ENCODE measurements around the gene ATP10B. TPM values are rescaled to one million over a fixed set of nuclear protein-coding genes. Genes with fewer than 3 reads are reported as not detected.
A peak's percentile ranks its signal among the peaks of the same experiment; 100 is the strongest.

Gene ATP10B
- total and polyA plus RNA-seq, 10 of the 15 experiments (the other 5 are each of a cell fraction or from before 2014, with no cell fraction given) = not detected

GRCh38 chr5:160835818-160836528 lies 16.0 kb downstream of the ATP10B start:
- intact Hi-C loops (cut with micrococcal nuclease; ENCODE audit: unreplicated experiment) = no loop called here
- BruUV-seq (replicated peaks) = no TSS peak
- Histone ChIP-seq H3K27ac (ENCODE audit: control insufficient read depth, insufficient read depth) (no peak overlapping the region), H2AFZ (ENCODE audit: control insufficient read depth, low read depth, low read length) (no peak overlapping the region), H3K4me2 (ENCODE audit: control insufficient read depth, insufficient read depth) (no peak overlapping the region), H3K9ac (ENCODE audit: control insufficient read depth, insufficient read depth, low read length) (no peak overlapping the region), H3K4me1 (ENCODE audit: control insufficient read depth, insufficient read depth, low read length) (no peaks in the 10 kb centered on the region), H3K9me3 (replicated peaks; ENCODE audit: control insufficient read depth, insufficient read depth, low read length) (no peaks in the 10 kb centered on the region; the same call in 2 of the 3 replicates), H4K20me1 (ENCODE audit: control insufficient read depth, insufficient read depth) (no peaks in the 10 kb centered on the region), H3K27me3 (replicated peaks in 1 of 2; ENCODE audit: control insufficient read depth in 2 of 2, insufficient read depth in 2 of 2, low read length in 1 of 2) (no peaks in the 10 kb centered on the region), H3K4me3 (no peak overlapping the region), H3K79me2 (ENCODE audit: control insufficient read depth, insufficient read depth, low read length) (no peaks in the 10 kb centered on the region), H3K36me3 (ENCODE audit: control insufficient read depth in 2 of 2, insufficient read depth in 2 of 2, low read length in 1 of 2) (no peaks in the 10 kb centered on the region)
- ChIA-PET RAD21 (ENCODE audit: unreplicated experiment) (interaction anchor here (0.8 to 1.7 kb wide), 5 partner anchors 8 to 124 kb away, joined by 3 to 5 read pairs (median 4); no protein-coding TSS in a partner anchor), POLR2A (interaction anchor here (1.4 kb wide), 1 partner anchor 8 kb away, joined by 9 read pairs; no protein-coding TSS in a partner anchor), SMC1A (ENCODE audit: uncharacterized antibody, unreplicated experiment) (interaction anchor here (0.9 to 3.4 kb wide), 6 partner anchors 8 to 56 kb away, joined by 3 to 11 read pairs (median 8); no protein-coding TSS in a partner anchor), CTCF (interaction anchor here (0.7 to 2.7 kb wide), 3 partner anchors 12 to 329 kb away, joined by 3 to 12 read pairs (median 9); no protein-coding TSS in a partner anchor)
- FAIRE-seq = no peak
- in situ Hi-C loops (cut with MboI) = no loop called here
- 43% methylated on average over 2 of the region's 2 CpGs for WGBS (ENCODE audit: insufficient coverage, insufficient replicate concordance, low lambda C conversion rate, missing lambda C conversion rate)
- ATAC-seq = peak; percentile 74
- no peak for DNase-seq (ENCODE audit: low read depth, low spot score)
- TF ChIP-seq TBL1XR1 (IDR thresholded peaks at IDR 0.05; ENCODE audit: low read depth, low read length) (no peak), ELK1 (IDR thresholded peaks at IDR 0.05; ENCODE audit: low read depth, low read length) (no peak), ASH2L (IDR thresholded peaks at IDR 0.05; ENCODE audit: borderline replicate concordance, low read depth) (no peak), EED (IDR thresholded peaks at IDR 0.05; ENCODE audit: low read depth) (no peak), IKZF1 (conservative IDR thresholded peaks at IDR 0.05) (peak; percentile 32), E2F4 (IDR thresholded peaks at IDR 0.05; ENCODE audit: low read depth, low read length) (no peak), BHLHE40 (IDR thresholded peaks at IDR 0.05; ENCODE audit: borderline replicate concordance in 1 of 2, low read depth in 2 of 2, low read length in 1 of 2) (no peak), SPI1 (IDR thresholded peaks at IDR 0.05; ENCODE audit: borderline replicate concordance, insufficient read depth, low read depth, low read length) (peak; percentile 71; the same call in 1 of the 2 replicates), ZSCAN29 (IDR thresholded peaks at IDR 0.05) (no peak), MLLT1 (IDR thresholded peaks at IDR 0.05) (0 out of 2 replicates have a peak, but pooled peaks have one; percentile 28), PBX3 (IDR thresholded peaks at IDR 0.05; ENCODE audit: insufficient replicate concordance, low read depth, low read length) (no peak), RELB (IDR thresholded peaks at IDR 0.05; ENCODE audit: low read depth) (peak; percentile 34; the same call in 1 of the 2 replicates), CHD1 (IDR thresholded peaks at IDR 0.05; ENCODE audit: low read depth, low read length) (no peak), ATF7 (IDR thresholded peaks at IDR 0.05; ENCODE audit: low read depth) (no peak)

Data from GM12878 (cell line).